ENCODE data around the gene MRPL23.

MRPL23 gene

GRCh38 chr11:1988667-1989317 is 41.7 kb downstream of the MRPL23 start:
- DNase-seq (ENCODE audit: extremely low read depth in 1 of 2, low read depth in 1 of 2) = no peak

GRCh38 chr11:1989953-1990352 is 42.8 kb downstream of the MRPL23 start:
- no peak for DNase-seq (ENCODE audit: extremely low read depth in 1 of 2, low read depth in 1 of 2)

GRCh38 chr11:1990872-1991578 is 43.9 kb downstream of the MRPL23 start:
- no peak for DNase-seq (ENCODE audit: extremely low read depth in 1 of 2, low read depth in 1 of 2)

GRCh38 chr11:1992111-1992510 is 45.0 kb downstream of the MRPL23 start:
- DNase-seq (ENCODE audit: extremely low read depth in 1 of 2, low read depth in 1 of 2) = no peak

DNA sequence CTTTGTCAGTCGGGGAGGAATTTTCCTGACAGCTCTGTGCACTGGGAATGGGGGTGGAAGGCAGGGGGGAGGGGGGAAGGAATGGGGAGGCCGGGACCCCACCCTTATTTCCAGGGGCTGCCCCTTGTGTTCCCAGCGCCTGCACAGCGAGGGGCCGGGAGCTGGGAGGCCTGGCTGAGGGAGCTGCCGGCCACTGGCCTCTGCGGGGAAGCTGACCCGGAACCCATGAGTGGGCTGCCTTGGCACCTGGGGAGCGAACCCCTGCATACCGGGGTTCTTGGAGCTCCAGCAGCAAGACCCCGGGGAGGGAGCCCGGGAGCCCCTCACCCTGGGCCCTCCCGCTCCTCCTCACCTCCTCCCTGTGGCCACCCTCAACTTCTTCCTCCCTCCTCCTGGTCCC is 47.0 kb downstream of the MRPL23 start:
- DNase-seq (ENCODE audit: extremely low read depth in 1 of 2, low read depth in 1 of 2) = no peak

DNA sequence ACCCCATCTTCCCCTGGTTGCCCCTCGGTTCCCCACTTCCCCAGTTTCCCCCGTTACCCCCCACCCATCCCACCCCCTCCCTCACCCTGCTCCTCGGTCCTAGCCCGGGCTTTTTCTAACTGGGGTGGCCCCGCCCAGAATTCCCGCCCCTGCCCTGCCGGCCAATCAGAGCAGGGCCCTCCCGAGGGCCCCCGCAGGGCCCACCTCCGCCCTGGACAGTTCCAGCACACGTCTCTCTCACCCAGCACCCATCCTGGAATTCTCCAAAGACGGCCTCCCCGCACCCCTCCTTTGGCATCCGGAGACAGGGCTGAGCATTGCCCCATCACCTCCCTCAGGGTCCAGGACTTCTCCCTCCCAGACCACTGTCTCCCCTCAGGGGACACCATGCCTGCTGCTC is 50.6 kb downstream of the MRPL23 start, which contains the start of gene H19:
Gene H19 (minus strand): TSS at position 88 of the 400 bp plus-strand sequence.
- DNase-seq (ENCODE audit: extremely low read depth in 1 of 2, low read depth in 1 of 2) = no peak

DNA sequence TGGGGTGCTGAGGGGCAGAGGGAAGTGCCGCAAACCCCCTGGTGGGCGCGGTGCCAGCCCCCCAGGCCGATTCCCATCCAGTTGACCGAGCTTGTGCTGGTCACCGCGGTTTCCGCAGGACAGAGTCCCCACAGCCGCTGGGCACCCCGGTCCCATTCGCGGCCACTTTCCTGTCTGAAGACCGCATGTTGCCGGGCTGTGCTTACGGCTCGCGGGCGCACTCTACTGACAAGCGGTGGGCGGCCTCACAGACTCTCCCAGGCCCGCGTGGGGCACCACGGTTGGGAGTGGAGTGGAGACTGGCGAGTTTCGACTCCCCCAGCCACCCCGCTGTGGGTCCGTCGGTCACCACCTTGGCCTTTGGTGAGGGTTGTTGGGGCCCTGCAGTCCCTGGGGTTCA is 51.2 kb downstream of the MRPL23 start:
- DNase-seq (ENCODE audit: extremely low read depth in 1 of 2, low read depth in 1 of 2) = no peak

DNA sequence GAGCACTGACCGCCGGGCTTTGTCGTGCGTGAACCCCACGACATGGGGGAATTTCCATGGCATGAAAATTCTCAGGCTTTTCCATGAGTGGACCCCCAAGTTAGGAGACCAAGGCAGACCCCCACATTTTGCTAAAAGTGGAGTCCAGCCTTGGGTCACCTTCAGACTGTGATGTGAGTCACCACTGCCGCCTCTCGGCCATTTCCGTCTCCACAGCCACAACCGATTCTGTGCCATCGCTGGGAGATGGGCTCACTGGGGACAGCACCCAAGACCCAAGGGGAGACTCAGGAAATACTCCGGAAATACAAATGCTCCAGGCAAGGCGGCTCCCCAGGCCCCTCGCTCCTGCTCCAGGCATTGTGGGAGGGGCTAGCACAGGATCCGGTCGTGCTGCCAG is 51.7 kb downstream of the MRPL23 start:
- no peak for DNase-seq (ENCODE audit: extremely low read depth in 1 of 2, low read depth in 1 of 2)

DNA sequence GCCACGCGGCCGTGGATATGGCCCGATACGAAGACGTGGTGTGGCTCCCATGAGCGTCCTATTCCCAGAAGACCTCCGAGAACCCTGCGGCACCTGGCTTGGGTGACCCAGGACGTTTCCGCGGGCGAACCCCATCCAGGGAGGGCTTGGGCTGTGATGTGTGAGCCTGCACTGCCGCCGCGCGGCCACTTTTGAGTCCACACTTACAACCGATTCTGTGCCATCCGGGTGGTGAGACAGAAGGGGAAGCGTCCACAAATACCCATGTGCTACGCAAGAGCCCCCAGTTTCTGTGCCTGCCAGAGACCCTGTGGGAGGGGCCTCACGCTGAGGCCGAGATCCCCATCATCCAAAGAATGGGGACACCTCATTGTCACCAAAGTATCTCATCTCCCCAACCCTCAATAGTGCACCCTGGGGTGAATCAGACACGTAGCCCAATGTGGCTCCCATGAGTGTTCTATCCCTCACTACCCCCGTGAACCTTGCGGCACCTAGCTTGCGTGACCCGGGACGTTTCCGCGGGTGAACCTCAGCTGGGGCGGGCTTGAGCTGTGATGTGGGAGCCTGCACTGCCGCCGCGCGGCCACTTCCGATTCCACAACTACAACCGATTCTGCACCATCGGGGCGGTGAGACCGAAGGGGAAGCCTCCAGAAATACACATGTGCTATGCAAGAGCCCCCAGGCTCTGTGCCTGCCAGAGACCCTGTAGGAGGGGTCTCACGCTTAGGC is 55.1 kb downstream of the MRPL23 start:
- no peak for DNase-seq (ENCODE audit: extremely low read depth in 1 of 2, low read depth in 1 of 2)

- DNase-seq (ENCODE audit: extremely low read depth in 1 of 2, low read depth in 1 of 2) = no peak
These were observed 55.7 kb downstream of the MRPL23 start for GRCh38 chr11:2002807-2003206.

DNA sequence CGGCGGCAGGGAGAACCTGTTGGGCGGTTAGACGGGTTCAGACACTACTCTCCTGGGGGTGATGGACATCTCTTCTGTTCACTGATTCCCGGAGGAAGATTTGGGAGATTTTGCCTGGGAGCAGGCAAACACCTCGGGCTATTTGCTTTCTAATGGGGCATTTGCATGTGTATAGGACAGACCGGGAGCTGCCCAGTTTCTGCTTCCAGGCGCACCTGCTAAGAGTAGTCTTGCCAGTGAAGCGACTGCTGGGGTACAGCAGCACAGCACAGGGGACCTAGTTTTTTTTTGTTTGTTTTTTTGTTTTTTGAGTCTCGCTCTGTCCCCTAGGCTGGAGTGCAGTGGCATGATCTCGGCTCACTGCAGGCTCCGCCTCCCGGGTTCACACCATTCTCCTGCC is 57.3 kb downstream of the MRPL23 start:
- DNase-seq (ENCODE audit: extremely low read depth in 1 of 2, low read depth in 1 of 2) = no peak
